GM12878 (cell line): ENCODE results near the gene CACNA1H. TPM values are rescaled to one million over a fixed set of nuclear protein-coding genes. Genes with fewer than 3 reads are reported as not detected.

Experiments
- ATAC-seq: fragments of 200-7000 bp; cut with Tn5 transposase; 3 replicates; pipeline ENCODE4 v1.9.1; 2020; ENCODE audit warnings: mild to moderate bottlenecking, moderate library complexity
- BruUV-seq: library from RNA; stranded (reverse); fragments of 400-500 nt; replicated peaks from 2 replicates; lab custom pipeline; 2021; lab: Mats Ljungman, UMichigan
- CTCF ChIA-PET: fragments of 300-600 bp; sonication (Branson Sonifier 250); formaldehyde crosslinking; extraction: SDS; loops from one replicate; lab custom pipeline; 2021; ENCODE audit warnings: inconsistent platforms; lab: Yijun Ruan, JAX
- POLR2A ChIA-PET: fragments of 350-600 bp; formaldehyde crosslinking; extraction: SDS; loops from one replicate; lab custom pipeline; 2021; ENCODE audit warnings: inconsistent platforms; lab: Charles Lee
- RAD21 ChIA-PET: fragments of 300-600 bp; sonication (Branson Sonifier 250); formaldehyde crosslinking; loops from one replicate; lab custom pipeline; 2023; ENCODE audit warnings: antibody characterized with exemption; ENCODE audit not compliant: unreplicated experiment; lab: Charles Lee
- SMC1A ChIA-PET: fragments of 300-600 bp; sonication (Branson Sonifier 250); formaldehyde crosslinking; loops from one replicate; lab custom pipeline; 2023; ENCODE audit not compliant: unreplicated experiment, uncharacterized antibody; lab: Charles Lee
- DNase-seq: peaks from one replicate; pipeline ENCODE4 v3.0.0-alpha.2; 2011; ENCODE audit warnings: low read depth, low spot score
- FAIRE-seq: peaks from 3 replicates; lab custom pipeline; 2011; peaks lifted over from hg19 to GRCh38; lab: Jason Lieb, UNC
- H2AFZ ChIP-seq: 2 replicates; pipeline ENCODE4 v1.6.0; 2011; ENCODE audit warnings: low read depth, low read length, control low read depth; ENCODE audit not compliant: control insufficient read depth
- H3K27ac ChIP-seq: 2 replicates; pipeline ENCODE4 v1.5.1; 2011; ENCODE audit warnings: control low read depth; ENCODE audit not compliant: control insufficient read depth, insufficient read depth
- H3K27me3 ChIP-seq, 2 experiments: replicated peaks in 1 of 2; 2 replicates each; pipeline versions ENCODE4 v1.6.0 to v1.6.1; 2011; ENCODE audit warnings: low read length in 1 of 2; ENCODE audit not compliant: control insufficient read depth in 2 of 2, insufficient read depth in 2 of 2
- H3K36me3 ChIP-seq, 2 experiments: 2 replicates each; pipeline ENCODE4 v1.5.1; 2011; ENCODE audit warnings: low read length in 1 of 2; ENCODE audit not compliant: control insufficient read depth in 2 of 2, insufficient read depth in 2 of 2
- H3K4me1 ChIP-seq: 2 replicates; pipeline ENCODE4 v1.6.1; 2011; ENCODE audit warnings: mild to moderate bottlenecking, low read length, moderate library complexity, mixed read lengths; ENCODE audit not compliant: control insufficient read depth, insufficient read depth
- H3K4me2 ChIP-seq: 2 replicates; pipeline ENCODE4 v1.6.0; 2011; ENCODE audit warnings: control low read depth; ENCODE audit not compliant: control insufficient read depth, insufficient read depth
- H3K4me3 ChIP-seq: fragments of 200-600 bp; sonication (generic); 2 replicates; pipeline ENCODE4 v1.5.1; 2016
- H3K79me2 ChIP-seq: 2 replicates; pipeline ENCODE4 v1.6.0; 2011; ENCODE audit warnings: low read length; ENCODE audit not compliant: control insufficient read depth, insufficient read depth
- H3K9ac ChIP-seq: 2 replicates; pipeline ENCODE4 v1.8.0; 2011; ENCODE audit warnings: low read length, control low read depth, mixed read lengths; ENCODE audit not compliant: control insufficient read depth, insufficient read depth
- H3K9me3 ChIP-seq: replicated peaks from 3 replicates; pipeline ENCODE4 v1.5.1; 2011; ENCODE audit warnings: mild to moderate bottlenecking, low read length; ENCODE audit not compliant: control insufficient read depth, insufficient read depth
- H4K20me1 ChIP-seq: 2 replicates; pipeline ENCODE4 v1.6.0; 2011; ENCODE audit not compliant: control insufficient read depth, insufficient read depth
- E4F1 ChIP-seq: fragments of 450-650 bp; IDR thresholded peaks from 2 replicates; pipeline ENCODE4 v1.6.1; 2018; ENCODE audit warnings: borderline replicate concordance, mild to moderate bottlenecking; ENCODE audit not compliant: partially characterized antibody
- RELB ChIP-seq: fragments of 450-650 bp; IDR thresholded peaks from 2 replicates; pipeline ENCODE4 v1.6.1; 2017; ENCODE audit warnings: low read depth, mild to moderate bottlenecking, moderate library complexity
- REST ChIP-seq: IDR thresholded peaks from 2 replicates; pipeline ENCODE4 v1.6.1; 2012; ENCODE audit warnings: mild to moderate bottlenecking, low read depth, low read length
- STAT3 ChIP-seq: IDR thresholded peaks from 2 replicates; pipeline ENCODE4 v1.6.1; 2011; ENCODE audit warnings: low read depth, low read length, improper control_type of control experiment
- ZBTB4 ChIP-seq: fragments of 450-650 bp; formaldehyde crosslinking; IDR thresholded peaks from 2 replicates; pipeline ENCODE4 v1.4.0; 2022; ENCODE audit warnings: mild to moderate bottlenecking, moderate library complexity
- WGBS: methylation state at CpG from one replicate; pipeline ENCODE4 v1.1.6; 2016; ENCODE audit warnings: low lambda C conversion rate; ENCODE audit not compliant: insufficient replicate concordance, insufficient coverage; ENCODE audit errors: missing lambda C conversion rate; 5-methylcytosine and 5-hydroxymethylcytosine counted together
- in situ Hi-C: fragments of 300-500 bp; cut with MboI; formaldehyde crosslinking; loops from 9 replicates; pipeline ENCODE4 v1.14.3; 2018; ENCODE audit warnings: mixed read lengths
- intact Hi-C: fragments of 100-400 bp; cut with micrococcal nuclease; formaldehyde crosslinking; loops from one replicate; pipeline ENCODE4 v1.14.2; 2022; ENCODE audit not compliant: unreplicated experiment
- polyA plus RNA-seq, 11 experiments: library from polyadenylated mRNA; depleted of rRNA in 4 of 11; unstranded in 6 of 11; stranded (reverse) in 5 of 11; fragments of >200 nt; fragmentation: Nextera tagmentation in 4 of 11; fragmentation: Illumina TruSeq in 1 of 11; extraction: Ambion mirVana in 4 of 11; extraction: Trizol in 1 of 11; gene quantifications; 1 replicate in 1 of 11; 2 replicates in 10 of 11; pipeline versions ENCODE4 v1.2.1 to v1.2.3, GENCODE V29; 2011 to 2016; ENCODE audit warnings: inconsistent platforms in 2 of 11, missing spikeins in 2 of 11, low read depth in 1 of 11
- total RNA-seq, 4 experiments: library from RNA; depleted of rRNA in 3 of 4; stranded (reverse); fragments of >200 nt in 3 of 4; fragmentation: Illumina TruSeq in 1 of 4; extraction: Trizol in 1 of 4; gene quantifications; 2 replicates each; pipeline versions ENCODE4 v1.2.1 to v1.2.3, GENCODE V29; 2013 to 2021

The CACNA1H gene
- total and polyA plus RNA-seq, 10 of the 15 experiments (the other 5 are each of a cell fraction or from before 2014, with no cell fraction given), result 0.03 to 0.54 TPM; not detected in 8

DNA sequence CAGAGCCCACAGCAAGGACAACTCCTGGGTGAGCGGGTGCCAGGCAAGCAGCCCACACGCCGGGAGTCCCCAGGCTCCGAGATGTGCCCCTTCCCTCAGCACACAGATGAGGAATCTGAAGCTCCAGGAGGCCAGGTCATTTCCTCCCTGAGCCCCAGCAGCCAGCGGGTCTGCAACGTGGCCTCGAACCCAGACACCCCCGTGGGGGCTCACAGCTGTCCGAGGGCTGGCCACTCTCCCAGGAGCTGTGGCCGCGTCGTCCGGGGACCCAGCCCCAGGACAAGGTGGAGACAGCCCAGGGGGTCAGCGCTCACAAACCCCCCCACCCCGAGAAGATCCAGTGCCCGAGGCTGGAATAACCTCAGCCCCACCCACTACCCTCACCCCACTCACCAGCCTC, 39.4 kb upstream of the CACNA1H start (continued):
- no peak for TF ChIP-seq REST
- TF ChIP-seq RELB, result no peak

DNA sequence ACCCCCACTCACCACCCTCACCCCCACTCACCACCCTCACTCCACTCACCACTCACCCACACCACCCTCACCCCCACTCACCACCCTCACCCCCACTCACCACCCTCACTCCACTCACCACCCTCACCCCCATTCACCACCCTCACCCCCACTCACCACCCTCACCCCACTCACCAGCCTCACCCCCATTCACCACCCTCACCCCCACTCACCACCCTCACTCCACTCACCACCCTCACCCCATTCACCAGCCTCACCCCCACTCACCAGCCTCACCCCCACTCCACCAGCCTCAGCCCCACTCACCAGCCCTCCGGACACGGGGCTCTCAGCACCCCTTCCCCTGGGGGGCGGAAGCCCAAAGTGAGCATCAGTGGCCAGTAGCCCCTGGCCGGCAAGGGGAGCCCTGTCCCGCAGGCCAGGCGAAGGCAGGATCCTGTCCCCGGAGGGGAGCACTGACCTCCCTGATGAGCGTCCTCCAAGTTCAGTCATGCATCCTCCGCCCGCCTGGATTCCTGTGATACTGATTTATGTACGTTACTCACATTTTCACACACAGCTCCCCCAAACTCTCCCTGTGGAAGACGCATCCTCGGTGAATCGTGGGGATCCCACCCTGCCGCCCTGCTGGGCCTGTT, 38.9 kb upstream of the CACNA1H start:
- DNase-seq, result no peak
- ChIA-PET POLR2A (no interaction called here), RAD21 (no interaction called here), CTCF (no interaction called here), SMC1A (no interaction called here)
- in situ Hi-C loops (no loop called here), intact Hi-C loops (no loop called here)
- Histone ChIP-seq H2AFZ (no peak overlapping the region), H4K20me1 (no peaks in the 10 kb centered on the region), H3K4me1 (no peaks in the 10 kb centered on the region), H3K36me3 (no peaks in the 10 kb centered on the region), H3K9me3 (no peaks in the 10 kb centered on the region), H3K9ac (no peak overlapping the region), H3K27ac (no peak overlapping the region), H3K79me2 (no peaks in the 10 kb centered on the region), H3K4me3 (no peak overlapping the region), H3K27me3 (no peaks in the 10 kb centered on the region), H3K4me2 (no peak overlapping the region)
- no peak for FAIRE-seq
- no peak for ATAC-seq
- no TSS peak for BruUV-seq
- whole genome bisulfite sequencing, result 59% methylated on average over 9 of the region's 15 CpGs
- TF ChIP-seq STAT3 (no peak), ZBTB4 (CRISPR knock-in tag) (no peak), REST (no peak), E4F1 (no peak)
